ENCODE results near the gene ARHGEF26. TPM values are rescaled to one million over a fixed set of nuclear protein-coding genes. Genes with fewer than 3 reads are reported as not detected.

The ARHGEF26 gene
- total and polyA plus RNA-seq, 2 experiments from 2014 or later: 9.4 to 16.9 TPM

- no peak for TF ChIP-seq ZNF462 (CRISPR knock-in tag; IDR thresholded peaks at IDR 0.05)
- TF ChIP-seq STAT1 (IDR thresholded peaks at IDR 0.05; ENCODE audit: unreplicated experiment): no peak
- TF ChIP-seq POLR2AphosphoS5 (IDR thresholded peaks at IDR 0.05; ENCODE audit: low read depth): no peak
- no peak for TF ChIP-seq NANOG (IDR thresholded peaks at IDR 0.05; ENCODE audit: borderline replicate concordance)
- TF ChIP-seq ZNF331 (CRISPR knock-in tag; IDR thresholded peaks at IDR 0.05; ENCODE audit: low read depth): no peak
Observed at GRCh38 chr3:154119951-154120350, 1.2 kb upstream of the ARHGEF26 start (continued).

- H3K4me2 ChIP-seq: peak overlapping the region; percentile 97
- H3K27me3 ChIP-seq (ENCODE audit: insufficient read depth): peaks cover 41% of the 10 kb centered on the region
- peaks cover 12% of the 10 kb centered on the region for H4K20me1 ChIP-seq (replicated peaks; ENCODE audit: insufficient read depth)
- Mint-ChIP-seq H3K27ac (no peak overlapping the region), H3K4me1 (peaks cover 24% of the 10 kb centered on the region), H3K27me3 (ENCODE audit: insufficient read depth, low read depth, poor library complexity) (peaks cover 26% of the 10 kb centered on the region), H3K36me3 (ENCODE audit: low read depth) (no peaks in the 10 kb centered on the region; the same call in 1 of the 3 replicates), H3K9me3 (no peaks in the 10 kb centered on the region), H3K4me3 (peak overlapping the region; percentile 94)
- H3K4me1 ChIP-seq (ENCODE audit: insufficient read depth): peaks cover 13% of the 10 kb centered on the region
- H3K9me2 ChIP-seq (ENCODE audit: insufficient read depth): no peaks in the 10 kb centered on the region
- TF ChIP-seq ZNF331 (CRISPR knock-in tag; IDR thresholded peaks at IDR 0.05; ENCODE audit: low read depth): no peak
- peak; percentile 41 for TF ChIP-seq EZH2 (IDR thresholded peaks at IDR 0.05; ENCODE audit: low read depth, unreplicated experiment)
- TF ChIP-seq CTCF (conservative IDR thresholded peaks at IDR 0.05; ENCODE audit: low read depth in 2 of 2): no peak
- no peak for TF ChIP-seq NANOG (IDR thresholded peaks at IDR 0.05; ENCODE audit: borderline replicate concordance)
- TF ChIP-seq POLR2AphosphoS5 (IDR thresholded peaks at IDR 0.05; ENCODE audit: low read depth): no peak
- TF ChIP-seq, protein P1, sequence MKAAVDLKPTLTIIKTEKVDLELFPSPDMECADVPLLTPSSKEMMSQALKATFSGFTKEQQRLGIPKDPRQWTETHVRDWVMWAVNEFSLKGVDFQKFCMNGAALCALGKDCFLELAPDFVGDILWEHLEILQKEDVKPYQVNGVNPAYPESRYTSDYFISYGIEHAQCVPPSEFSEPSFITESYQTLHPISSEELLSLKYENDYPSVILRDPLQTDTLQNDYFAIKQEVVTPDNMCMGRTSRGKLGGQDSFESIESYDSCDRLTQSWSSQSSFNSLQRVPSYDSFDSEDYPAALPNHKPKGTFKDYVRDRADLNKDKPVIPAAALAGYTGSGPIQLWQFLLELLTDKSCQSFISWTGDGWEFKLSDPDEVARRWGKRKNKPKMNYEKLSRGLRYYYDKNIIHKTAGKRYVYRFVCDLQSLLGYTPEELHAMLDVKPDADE (IDR thresholded peaks at IDR 0.05): no peak
- no peak for TF ChIP-seq JUNB (IDR thresholded peaks at IDR 0.05; ENCODE audit: unreplicated experiment)
- no peak for TF ChIP-seq ZNF114 (CRISPR knock-in tag; IDR thresholded peaks at IDR 0.05)
- H3K36me3 ChIP-seq (ENCODE audit: insufficient read depth): no peaks in the 10 kb centered on the region
- H3F3A ChIP-seq (replicated peaks; ENCODE audit: low read depth): no peaks in the 10 kb centered on the region
- H3K79me2 ChIP-seq (replicated peaks; ENCODE audit: insufficient read depth): peaks cover 39% of the 10 kb centered on the region
- peak; percentile 72 for ATAC-seq
- DNase-seq (ENCODE audit: low spot score): peak; percentile 66
- peak overlapping the region; percentile 95 for H2AFZ ChIP-seq
- H3K4me3 ChIP-seq: peak overlapping the region; percentile 94
- H3K27ac ChIP-seq (ENCODE audit: low read depth): no peak overlapping the region
Observed at GRCh38 chr3:154121701-154122551, 736 bp downstream of the ARHGEF26 start.

Measured in GM23338 (cell line).